CD4-positive, alpha-beta T cell (primary cell): ENCODE data around the gene DDX4. TPM values are rescaled to one million over a fixed set of nuclear protein-coding genes. Genes with fewer than 3 reads are reported as not detected.

Experiments used
- ATAC-seq: fragments of 200-7000 bp; cut with Tn5 transposase; one replicate; pipeline ENCODE4 v1.10.0; 2022; ENCODE audit warnings: mild to moderate bottlenecking; ENCODE audit not compliant: poor library complexity
- CTCF ChIA-PET: fragments of 350-600 bp; sonication (Branson Sonifier 250); formaldehyde crosslinking; loops from one replicate; lab custom pipeline; 2021; ENCODE audit warnings: antibody characterized with exemption, inconsistent platforms; lab: Charles Lee
- POLR2A ChIA-PET: fragments of 350-600 bp; sonication (Branson Sonifier 250); formaldehyde crosslinking; loops from one replicate; lab custom pipeline; 2021; ENCODE audit warnings: antibody characterized with exemption, inconsistent platforms; lab: Charles Lee
- DNase-seq, 14 experiments: peaks; one replicate each; pipeline ENCODE4 v3.0.0-alpha.2; 2013 to 2020; ENCODE audit warnings: mixed read lengths in 2 of 14
- H3K27ac ChIP-seq, 2 donors: one replicate each; pipeline versions ENCODE4 v1.5.1 to v1.7.0; 2013; ENCODE audit warnings: low read length in 2 of 2, low read depth in 1 of 2, mild to moderate bottlenecking in 1 of 2
- H3K27me3 ChIP-seq, 2 experiments: 1 replicate in 1 of 2; 2 replicates in 1 of 2; pipeline versions ENCODE4 v1.6.1 to v1.7.0; 2013; ENCODE audit warnings: low read length in 2 of 2, control low read depth in 1 of 2, mild to moderate bottlenecking in 1 of 2, moderate library complexity in 1 of 2; ENCODE audit not compliant: insufficient read depth in 2 of 2, control insufficient read depth in 1 of 2
- H3K36me3 ChIP-seq: one replicate; pipeline ENCODE4 v1.6.1; 2013; ENCODE audit warnings: low read length, control low read depth; ENCODE audit not compliant: insufficient read depth
- H3K4me1 ChIP-seq: one replicate; pipeline ENCODE4 v1.6.1; 2013; ENCODE audit warnings: low read length, control low read depth; ENCODE audit not compliant: insufficient read depth
- H3K4me3 ChIP-seq: one replicate; pipeline ENCODE4 v1.5.1; 2013; ENCODE audit warnings: mild to moderate bottlenecking, low read length, moderate library complexity
- H3K9me3 ChIP-seq, 2 experiments: 1 replicate in 1 of 2; 2 replicates in 1 of 2; pipeline versions ENCODE4 v1.6.1 to v1.7.0; 2013; ENCODE audit warnings: low read length in 2 of 2, mild to moderate bottlenecking in 2 of 2, control low read depth in 1 of 2, moderate library complexity in 1 of 2; ENCODE audit not compliant: control insufficient read depth in 1 of 2, insufficient read depth in 1 of 2
- H3K27ac Mint-ChIP-seq: one replicate; pipeline ENCODE4 v1.8.0; 2020; ENCODE audit warnings: mixed read lengths
- H3K27me3 Mint-ChIP-seq: one replicate; pipeline ENCODE4 v1.8.0; 2021; ENCODE audit warnings: mixed read lengths
- H3K36me3 Mint-ChIP-seq: one replicate; pipeline ENCODE4 v1.8.0; 2021; ENCODE audit warnings: low read depth, mixed read lengths
- H3K4me1 Mint-ChIP-seq: one replicate; pipeline ENCODE4 v1.8.0; 2021; ENCODE audit warnings: low read depth, mixed read lengths
- H3K4me3 Mint-ChIP-seq: one replicate; pipeline ENCODE4 v1.8.0; 2020; ENCODE audit warnings: mild to moderate bottlenecking, mixed read lengths
- H3K9me3 Mint-ChIP-seq: one replicate; pipeline ENCODE4 v1.8.0; 2020; ENCODE audit warnings: mixed read lengths
- CTCF ChIP-seq: fragments of 200-600 bp; IDR thresholded peaks from one replicate; pipeline ENCODE4 v1.8.0; 2022; ENCODE audit warnings: antibody characterized with exemption, mild to moderate bottlenecking
- intact Hi-C, 2 experiments: fragments of 100-400 bp; cut with DNase I in 1 of 2; cut with micrococcal nuclease in 1 of 2; formaldehyde crosslinking; loops; one replicate each; pipeline versions ENCODE4 v1.15.1 to v1.9.0; 2023 to 2025; cut with DNase I, micrococcal nuclease
- total RNA-seq, 174 experiments: library from RNA in 2 of 174; stranded (reverse) in 2 of 174; gene quantifications; one replicate each; pipeline ENCODE4 v1.2.3 and lab custom pipeline; 2021 to 2026

DDX4 gene
- total RNA-seq, 2 experiments from 2014 or later, result not detected

- no peak for DNase-seq
- Mint-ChIP-seq H3K4me3 (no peak overlapping the region), H3K27me3 (no peaks in the 10 kb centered on the region), H3K36me3 (peaks cover 37% of the 10 kb centered on the region), H3K9me3 (no peaks in the 10 kb centered on the region), H3K27ac (no peak overlapping the region), H3K4me1 (no peaks in the 10 kb centered on the region)
- TF ChIP-seq CTCF, result no peak
- H3K36me3 ChIP-seq, result peaks cover 6% of the 10 kb centered on the region
- ATAC-seq, result no peak
- H3K4me3 ChIP-seq, result no peak overlapping the region
- intact Hi-C loops, result no loop called here
- no peaks in the 10 kb centered on the region for H3K9me3 ChIP-seq
- H3K4me1 ChIP-seq, result no peaks in the 10 kb centered on the region
- H3K27ac ChIP-seq, result no peak overlapping the region
- H3K27me3 ChIP-seq, result no peaks in the 10 kb centered on the region
- ChIA-PET CTCF (no interaction called here), POLR2A (no interaction called here)
Measured at GRCh38 chr5:55699041-55699688, 38.7 kb upstream of the DDX4 start.

GRCh38 chr5:55700745-55701144 lies 37.1 kb upstream of the DDX4 start:
- Mint-ChIP-seq H3K27me3 (no peaks in the 10 kb centered on the region), H3K9me3 (no peaks in the 10 kb centered on the region), H3K4me1 (no peaks in the 10 kb centered on the region), H3K4me3 (no peak overlapping the region), H3K36me3 (peaks cover 29% of the 10 kb centered on the region), H3K27ac (no peak overlapping the region)
- Histone ChIP-seq H3K27me3 (no peaks in the 10 kb centered on the region), H3K27ac (no peak overlapping the region), H3K4me1 (no peaks in the 10 kb centered on the region), H3K36me3 (peaks cover 4% of the 10 kb centered on the region), H3K4me3 (no peak overlapping the region), H3K9me3 (no peaks in the 10 kb centered on the region)
- TF ChIP-seq CTCF, result no peak
- DNase-seq (no peak), ATAC-seq (no peak)
- intact Hi-C loops, result no loop called here
- ChIA-PET CTCF (no interaction called here), POLR2A (no interaction called here)

- ATAC-seq (no peak), DNase-seq (no peak)
- Mint-ChIP-seq H3K9me3 (no peaks in the 10 kb centered on the region), H3K4me3 (no peak overlapping the region), H3K27ac (no peak overlapping the region), H3K4me1 (no peaks in the 10 kb centered on the region), H3K27me3 (no peaks in the 10 kb centered on the region), H3K36me3 (peaks cover 29% of the 10 kb centered on the region)
- ChIA-PET CTCF (no interaction called here), POLR2A (interaction anchor here (0.6 kb wide), 1 partner anchor 331 kb away, joined by 3 read pairs; no protein-coding TSS in a partner anchor)
- no peak overlapping the region for H3K27ac ChIP-seq
- no peaks in the 10 kb centered on the region for H3K4me1 ChIP-seq
- TF ChIP-seq CTCF, result no peak
- intact Hi-C loops, result no loop called here
- no peaks in the 10 kb centered on the region for H3K9me3 ChIP-seq
- no peak overlapping the region for H3K4me3 ChIP-seq
- peaks cover 4% of the 10 kb centered on the region for H3K36me3 ChIP-seq
- H3K27me3 ChIP-seq, result no peaks in the 10 kb centered on the region
Measured at GRCh38 chr5:55701462-55702103, 36.3 kb upstream of the DDX4 start.
